IMR-90 (cell line): Measurements from ENCODE around the gene RAB11A. TPM values are rescaled to one million over a fixed set of nuclear protein-coding genes. Genes with fewer than 3 reads are reported as not detected.

Experiments
- ATAC-seq: fragments of 200-7000 bp; cut with Tn5 transposase; 2 replicates; pipeline ENCODE4 v1.9.1; 2020; ENCODE audit warnings: low read depth, mild to moderate bottlenecking, moderate library complexity
- BruUV-seq: library from RNA; stranded (reverse); fragments of 400-500 nt; replicated peaks from 2 replicates; lab custom pipeline; 2021; lab: Mats Ljungman, UMichigan
- CTCF ChIA-PET: fragments of 300-600 bp; formaldehyde crosslinking; extraction: SDS; loops from one replicate; lab custom pipeline; 2021; ENCODE audit warnings: antibody characterized with exemption; lab: Yijun Ruan, JAX
- POLR2A ChIA-PET: fragments of 300-600 bp; sonication (Branson Sonifier 250); formaldehyde crosslinking; loops from one replicate; lab custom pipeline; 2022; ENCODE audit warnings: antibody characterized with exemption; ENCODE audit not compliant: unreplicated experiment; lab: Charles Lee
- DNase-seq: peaks from one replicate; pipeline ENCODE4 v3.0.0; 2013
- H2AFZ ChIP-seq: replicated peaks from 2 replicates; pipeline ENCODE3; 2013; ENCODE audit warnings: low read length, mild to moderate bottlenecking; ENCODE audit not compliant: poor library complexity
- H2AK5ac ChIP-seq: 2 replicates; pipeline ENCODE4 v1.6.1; 2013; ENCODE audit warnings: low read depth, low read length, inconsistent platforms
- H2AK9ac ChIP-seq: replicated peaks from 2 replicates; pipeline ENCODE3; 2013; ENCODE audit warnings: mild to moderate bottlenecking, low read depth, low read length, moderate library complexity; ENCODE audit not compliant: poor library complexity
- H2BK120ac ChIP-seq: 2 replicates; pipeline ENCODE4 v1.6.1; 2013; ENCODE audit warnings: low read depth, low read length, inconsistent platforms
- H2BK15ac ChIP-seq: 3 replicates; pipeline ENCODE4 v1.6.1; 2013; ENCODE audit warnings: low read depth, low read length, inconsistent platforms
- H2BK20ac ChIP-seq: 2 replicates; pipeline ENCODE4 v1.6.1; 2013; ENCODE audit warnings: low read depth, mild to moderate bottlenecking, inconsistent platforms, low read length, moderate library complexity
- H2BK5ac ChIP-seq: 2 replicates; pipeline ENCODE4 v1.6.1; 2013; ENCODE audit warnings: mild to moderate bottlenecking, low read depth, low read length, inconsistent platforms; ENCODE audit not compliant: poor library complexity, severe bottlenecking
- H3K14ac ChIP-seq: replicated peaks from 2 replicates; pipeline ENCODE4 v1.6.1; 2013; ENCODE audit warnings: low read depth, low read length, inconsistent platforms
- H3K18ac ChIP-seq: 2 replicates; pipeline ENCODE4 v1.6.1; 2013; ENCODE audit warnings: low read depth, low read length, control low read depth
- H3K23ac ChIP-seq: 2 replicates; pipeline ENCODE4 v1.6.1; 2013; ENCODE audit warnings: low read depth, low read length, inconsistent platforms
- H3K27ac ChIP-seq: 2 replicates; pipeline ENCODE4 v1.5.1; 2013; ENCODE audit warnings: mild to moderate bottlenecking, control low read depth, low read length; ENCODE audit not compliant: insufficient read depth
- H3K27me3 ChIP-seq: 2 replicates; pipeline ENCODE4 v1.6.1; 2013; ENCODE audit warnings: low read length; ENCODE audit not compliant: control insufficient read depth, insufficient read depth
- H3K36me3 ChIP-seq: 2 replicates; pipeline ENCODE4 v1.6.1; 2013; ENCODE audit warnings: low read length, mixed read lengths; ENCODE audit not compliant: control insufficient read depth, insufficient read depth
- H3K4ac ChIP-seq: 2 replicates; pipeline ENCODE4 v1.6.1; 2013; ENCODE audit warnings: low read depth, low read length, inconsistent platforms
- H3K4me1 ChIP-seq: 2 replicates; pipeline ENCODE4 v1.6.1; 2013; ENCODE audit warnings: low read length, mixed read lengths; ENCODE audit not compliant: control insufficient read depth, insufficient read depth
- H3K4me2 ChIP-seq: 2 replicates; pipeline ENCODE4 v1.6.1; 2013; ENCODE audit warnings: low read depth, mild to moderate bottlenecking, control low read depth, low read length, moderate library complexity
- H3K4me3 ChIP-seq: 2 replicates; pipeline ENCODE4 v1.5.1; 2013; ENCODE audit warnings: low read depth, mild to moderate bottlenecking, control low read depth, low read length, moderate library complexity; ENCODE audit not compliant: insufficient read depth
- H3K56ac ChIP-seq: 2 replicates; pipeline ENCODE4 v1.6.1; 2013; ENCODE audit warnings: low read length, inconsistent platforms; ENCODE audit not compliant: insufficient read depth; ENCODE audit errors: extremely low read depth
- H3K79me1 ChIP-seq, 2 experiments: 2 replicates each; pipeline ENCODE4 v1.6.1; 2013; ENCODE audit warnings: low read length in 2 of 2, inconsistent platforms in 1 of 2, low read depth in 1 of 2
- H3K9ac ChIP-seq: 2 replicates; pipeline ENCODE4 v1.6.1; 2013; ENCODE audit warnings: low read depth, low read length, control low read depth
- H3K9me1 ChIP-seq: 2 replicates; pipeline ENCODE4 v1.6.1; 2013; ENCODE audit warnings: low read length, inconsistent platforms; ENCODE audit not compliant: insufficient read depth
- H3K9me3 ChIP-seq: 2 replicates; pipeline ENCODE4 v1.6.1; 2013; ENCODE audit warnings: low read length; ENCODE audit not compliant: control insufficient read depth, insufficient read depth
- H4K20me1 ChIP-seq: 2 replicates; pipeline ENCODE4 v1.6.1; 2013; ENCODE audit warnings: low read length, inconsistent platforms; ENCODE audit not compliant: insufficient read depth
- H4K5ac ChIP-seq: 2 replicates; pipeline ENCODE4 v1.6.1; 2013; ENCODE audit warnings: mild to moderate bottlenecking, low read depth, low read length, control low read depth
- H4K8ac ChIP-seq, 2 experiments: 2 replicates each; pipeline ENCODE4 v1.6.1; 2013; ENCODE audit warnings: low read depth in 2 of 2, low read length in 2 of 2, control low read depth in 1 of 2, inconsistent platforms in 1 of 2
- H4K91ac ChIP-seq: 2 replicates; pipeline ENCODE4 v1.6.1; 2013; ENCODE audit warnings: low read depth, low read length, inconsistent platforms; ENCODE audit not compliant: insufficient read depth
- MAZ ChIP-seq: IDR thresholded peaks from 2 replicates; pipeline ENCODE4 v1.6.1; 2012; ENCODE audit warnings: low read depth, mild to moderate bottlenecking, low read length, improper control_type of control experiment, moderate library complexity, borderline replicate concordance
- NFE2L2 ChIP-seq: fragments of 150-350 bp; IDR thresholded peaks from 2 replicates; pipeline ENCODE4 v1.6.1; 2016; ENCODE audit warnings: low read depth, mild to moderate bottlenecking, low read length
- WGBS, 2 experiments: methylation state at CpG; one replicate each; pipeline versions ENCODE4 v1.1.5 to v1.1.7; 2013; ENCODE audit warnings: missing lambda C conversion rate in 2 of 2; ENCODE audit not compliant: insufficient read length in 1 of 2; ENCODE audit errors: extremely low coverage in 2 of 2; 5-methylcytosine and 5-hydroxymethylcytosine counted together
- dilution Hi-C: fragments of 300-500 bp; cut with HindIII; formaldehyde crosslinking; loops from one replicate; pipeline ENCODE4 v1.14.3; 2018; ENCODE audit warnings: low sequenced_read_pairs; ENCODE audit not compliant: unreplicated experiment
- in situ Hi-C: fragments of 300-500 bp; cut with MboI; formaldehyde crosslinking; loops from 3 replicates; pipeline ENCODE4 v1.14.3; 2019; ENCODE audit warnings: low sequenced_read_pairs, inconsistent platforms, mixed read lengths
- intact Hi-C: fragments of 100-400 bp; cut with micrococcal nuclease; formaldehyde crosslinking; loops from 2 replicates; pipeline ENCODE4 v1.10.0; 2022
- polyA plus RNA-seq, 3 experiments: library from polyadenylated mRNA; depleted of rRNA; stranded (reverse); fragments of >200 nt; gene quantifications; 2 replicates each; pipeline ENCODE4 v1.2.3, GENCODE V29; 2012; ENCODE audit warnings: low replicate concordance in 1 of 3
- total RNA-seq: library from RNA; depleted of rRNA; stranded (reverse); fragments of >200 nt; gene quantifications from 2 replicates; pipeline ENCODE4 v1.2.3, GENCODE V29; 2012
- TF ChIP-seq, protein P1 (sequence below): fragments of 150-350 bp; IDR thresholded peaks from 2 replicates; pipeline ENCODE4 v1.6.1; 2016; ENCODE audit warnings: low read depth, mild to moderate bottlenecking, low read length, moderate library complexity, borderline replicate concordance

RAB11A gene
- total and polyA plus RNA-seq, 2 of the 4 experiments (the other 2 are of a cell fraction) = 341 to 462 TPM

- ChIA-PET POLR2A (no interaction called here), CTCF (no interaction called here)
Measured at GRCh38 chr15:65938604-65939003, 69.3 kb downstream of the RAB11A start.

More at GRCh38 chr15:65938604-65939003, 69.3 kb downstream of the RAB11A start:
- no peak overlapping the region for H3K27ac ChIP-seq
- in situ Hi-C loops (no loop called here), dilution Hi-C loops (no loop called here), intact Hi-C loops (no loop called here)
- WGBS, 2 experiments = no CpG with 5 or more reads among the region's 4 CpGs
- DNase-seq = no peak
- H2BK20ac ChIP-seq = no peak overlapping the region
- no peak overlapping the region for H2BK120ac ChIP-seq
- no peak overlapping the region for H3K9ac ChIP-seq
- H3K4me3 ChIP-seq = no peak overlapping the region
- no TSS peak for BruUV-seq
- H3K36me3 ChIP-seq = no peaks in the 10 kb centered on the region
- H4K5ac ChIP-seq = no peak overlapping the region
- H3K56ac ChIP-seq = no peak overlapping the region
- H3K9me1 ChIP-seq = peaks cover 2% of the 10 kb centered on the region; the same call in 1 of the 2 replicates
- H3K4me2 ChIP-seq = no peak overlapping the region
- no peak overlapping the region for H4K8ac ChIP-seq
- H2AK5ac ChIP-seq = no peak overlapping the region
- TF ChIP-seq MAZ (no peak), NFE2L2 (no peak)
- TF ChIP-seq, protein P1, sequence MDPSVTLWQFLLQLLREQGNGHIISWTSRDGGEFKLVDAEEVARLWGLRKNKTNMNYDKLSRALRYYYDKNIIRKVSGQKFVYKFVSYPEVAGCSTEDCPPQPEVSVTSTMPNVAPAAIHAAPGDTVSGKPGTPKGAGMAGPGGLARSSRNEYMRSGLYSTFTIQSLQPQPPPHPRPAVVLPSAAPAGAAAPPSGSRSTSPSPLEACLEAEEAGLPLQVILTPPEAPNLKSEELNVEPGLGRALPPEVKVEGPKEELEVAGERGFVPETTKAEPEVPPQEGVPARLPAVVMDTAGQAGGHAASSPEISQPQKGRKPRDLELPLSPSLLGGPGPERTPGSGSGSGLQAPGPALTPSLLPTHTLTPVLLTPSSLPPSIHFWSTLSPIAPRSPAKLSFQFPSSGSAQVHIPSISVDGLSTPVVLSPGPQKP = no peak
- no peaks in the 10 kb centered on the region for H3K9me3 ChIP-seq
- H3K23ac ChIP-seq = no peak overlapping the region
- peaks cover 13% of the 10 kb centered on the region for H3K27me3 ChIP-seq
- no peaks in the 10 kb centered on the region; the same call in 1 of the 2 replicates for H4K20me1 ChIP-seq
- H3K14ac ChIP-seq = no peak overlapping the region
- no peak overlapping the region for H3K4ac ChIP-seq
- no peak overlapping the region for H3K18ac ChIP-seq
- H4K91ac ChIP-seq = no peak overlapping the region
- H2BK15ac ChIP-seq = no peak overlapping the region
- no peak overlapping the region for H2AK9ac ChIP-seq
- H3K79me1 ChIP-seq = no peaks in the 10 kb centered on the region
- H2BK5ac ChIP-seq = no peak overlapping the region
- H3K4me1 ChIP-seq = peaks cover 6% of the 10 kb centered on the region
- no peak for ATAC-seq
- H2AFZ ChIP-seq = no peak overlapping the region
